SK-MEL-5 (cell line): ENCODE measurements around the gene FRMPD4. TPM values are rescaled to one million over a fixed set of nuclear protein-coding genes. Genes with fewer than 3 reads are reported as not detected.
"Not testable (repeated sequence)": the region's sequence is repeated elsewhere in the genome, so short reads cannot be mapped to it uniquely, and the experiment has no call there.

Source experiments
- DNase-seq: peaks from one replicate; pipeline ENCODE4 v3.0.0-alpha.2; 2016; ENCODE audit warnings: low read depth, low spot score
- in situ Hi-C: cut with HindIII; loops from 2 replicates; pipeline ENCODE4 v1.10.0; 2016; ENCODE audit warnings: low sequenced_read_pairs, high pct_unique_total_duplicates, low pct_unique_long_range_greater_than_20kb
- total RNA-seq: library from RNA; depleted of rRNA; stranded (reverse); fragments of >200 nt; shearing (Covaris generic); gene quantifications from 2 replicates; pipeline ENCODE4 v1.2.3, GENCODE V29; 2014

Gene FRMPD4
- total RNA-seq, 1 experiment from 2014 or later: not detected

DNA sequence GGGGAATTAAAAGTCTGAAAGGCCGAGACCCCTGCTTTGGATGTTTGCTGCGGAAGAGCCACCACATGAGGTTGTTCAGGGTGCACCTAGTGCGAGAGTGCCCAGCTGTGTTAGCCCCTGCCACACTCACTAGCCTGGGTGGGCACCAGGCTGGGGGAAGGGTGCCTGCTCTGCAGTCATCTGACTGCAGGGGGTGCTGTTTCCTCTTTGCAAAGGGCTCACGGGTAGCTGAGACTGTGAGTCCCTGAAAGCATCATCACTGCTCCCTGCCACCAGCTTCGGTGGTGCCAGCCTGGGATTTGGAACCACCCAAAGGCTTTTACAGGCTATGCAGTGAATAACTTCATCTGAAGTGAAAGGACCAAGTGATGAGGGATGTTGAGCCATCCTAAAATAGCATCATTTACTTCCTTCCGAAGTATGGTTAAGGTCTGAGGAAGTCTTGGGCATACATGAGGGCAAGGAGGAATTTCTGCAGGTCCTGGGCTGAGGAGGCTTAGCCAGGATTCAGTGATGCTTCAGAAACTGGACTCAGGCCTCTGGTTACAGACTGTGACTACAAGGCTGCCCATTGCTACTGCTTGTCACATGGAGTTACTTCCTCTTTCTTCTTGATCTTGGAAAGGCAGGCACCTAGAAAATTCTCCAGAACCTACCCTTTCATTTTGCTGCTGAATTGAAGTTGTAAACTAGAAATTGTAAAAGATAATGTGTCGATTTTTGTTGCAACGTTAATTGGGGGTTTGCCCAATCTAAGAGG is 359.7 kb downstream of the FRMPD4 start:
- in situ Hi-C loops: no loop called here
- peak; percentile 43 for DNase-seq

DNA sequence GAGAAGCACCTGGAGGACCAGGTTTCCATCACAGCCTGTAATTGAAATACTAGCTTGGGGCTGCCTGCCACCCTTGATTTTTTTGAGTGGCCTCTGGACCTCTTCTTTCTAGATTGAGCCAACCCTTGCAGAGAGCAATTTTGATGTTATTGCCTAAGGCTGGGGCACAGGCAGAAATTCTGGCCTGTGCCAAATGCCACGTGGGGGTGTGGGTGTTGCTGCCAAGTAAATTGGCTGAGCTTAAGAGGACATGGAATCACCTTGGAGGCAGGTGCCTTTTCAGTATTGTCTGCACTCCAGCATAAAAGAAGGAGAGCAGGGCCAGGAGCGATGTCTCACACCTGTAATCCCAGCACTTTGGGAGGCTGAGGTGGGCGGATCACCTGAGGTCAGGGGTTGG is 366.9 kb downstream of the FRMPD4 start:
- in situ Hi-C loops: no loop called here
- DNase-seq: no peak

DNA sequence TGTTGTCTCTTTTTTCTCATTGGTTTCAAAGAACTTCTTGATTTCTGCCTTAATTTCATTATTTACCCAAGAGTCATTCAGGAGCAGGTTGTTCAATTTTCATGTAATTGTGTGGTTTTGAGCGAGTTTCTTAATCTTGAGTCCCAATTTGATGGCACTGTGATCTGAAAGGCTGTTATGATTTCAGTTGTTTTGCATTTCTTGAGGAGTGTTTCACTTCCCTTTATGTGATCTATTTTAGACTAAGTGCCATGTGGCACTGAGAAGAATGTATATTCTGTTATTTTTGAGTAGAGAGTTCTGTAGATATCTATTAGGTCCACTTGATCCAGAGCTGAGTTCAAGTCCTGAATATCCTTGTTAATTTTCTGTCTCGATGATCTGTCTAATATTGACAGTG is 377.1 kb downstream of the FRMPD4 start:
- in situ Hi-C loops, DNase-seq: not testable (repeated sequence)

DNA sequence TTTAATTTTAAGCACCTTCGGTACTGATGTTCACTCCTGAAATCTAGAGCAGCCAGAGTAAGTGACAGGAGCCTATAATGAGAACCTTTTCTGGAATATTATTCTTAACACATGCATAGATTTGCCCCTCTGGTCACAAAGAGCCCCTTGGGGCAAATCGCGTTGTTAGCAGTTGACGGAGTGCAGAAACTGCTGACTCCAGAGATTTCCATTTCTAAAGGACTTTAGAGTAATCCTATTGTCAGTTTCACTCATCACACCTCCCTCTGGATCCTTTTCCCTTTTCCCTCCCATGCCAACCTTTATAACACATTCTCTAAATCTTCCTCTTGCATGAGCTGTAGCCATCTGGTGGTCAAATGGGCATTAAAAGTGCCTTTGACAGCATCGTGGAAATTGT is 388.0 kb downstream of the FRMPD4 start:
- in situ Hi-C loops: no loop called here

DNA sequence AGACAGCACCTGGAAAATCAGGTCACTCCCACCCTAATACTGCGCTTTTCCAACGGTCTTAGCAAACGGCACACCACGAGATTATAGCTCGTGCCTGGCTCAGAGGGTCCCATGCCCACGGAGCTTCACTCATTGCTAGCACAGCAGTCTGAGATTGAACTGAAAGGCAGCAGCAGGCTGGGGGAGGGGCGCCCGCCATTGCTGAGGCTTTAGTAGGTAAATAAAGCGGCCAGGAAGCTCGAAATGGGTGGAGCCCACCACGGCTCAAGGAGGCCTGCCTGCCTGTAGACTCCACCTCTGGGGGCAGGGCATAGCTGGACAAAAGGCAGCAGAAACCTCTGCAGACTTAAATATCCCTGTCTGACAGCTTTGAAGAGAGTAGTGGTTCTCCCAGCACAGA is 399.8 kb downstream of the FRMPD4 start:
- DNase-seq, in situ Hi-C loops: not testable (repeated sequence)

More for the DNA sequence above, 388.0 kb downstream of the FRMPD4 start:
- no peak for DNase-seq

DNA sequence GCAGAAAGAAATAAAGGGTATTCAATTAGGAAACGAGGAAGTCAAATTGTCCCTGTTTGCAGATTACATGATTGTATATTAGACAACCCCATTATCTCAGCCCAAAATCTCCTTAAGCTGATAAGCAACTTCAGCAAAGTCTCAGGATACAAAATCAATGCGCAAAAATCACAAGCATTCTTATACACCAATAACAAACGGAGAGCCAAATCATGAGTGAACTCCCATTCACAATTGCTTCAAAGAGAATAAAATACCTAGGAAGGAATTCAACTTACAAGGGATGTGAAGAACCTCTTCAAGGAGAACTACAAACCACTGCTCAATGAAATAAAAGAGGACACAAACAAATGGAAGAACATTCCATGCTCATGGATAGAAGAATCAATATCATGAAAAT is 404.0 kb downstream of the FRMPD4 start:
- in situ Hi-C loops, DNase-seq: not testable (repeated sequence)

DNA sequence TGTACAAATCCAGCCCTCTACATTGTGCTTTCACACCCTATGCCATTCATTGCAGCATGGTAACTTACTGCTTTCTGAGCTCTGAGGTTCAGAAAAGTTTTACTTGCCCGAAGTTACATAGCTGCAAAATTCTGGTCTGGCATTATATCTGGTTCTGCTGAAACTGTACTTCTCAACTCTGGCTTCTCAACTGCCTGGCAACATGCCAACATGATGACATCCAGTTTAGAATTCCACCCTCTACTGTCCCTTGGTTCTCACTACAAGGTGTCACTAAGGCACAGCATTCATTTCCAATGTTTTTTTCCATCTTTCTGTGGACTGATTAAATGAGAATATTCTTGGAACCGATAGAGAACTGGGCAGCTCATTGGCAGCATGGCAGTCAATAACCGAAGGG is 410.1 kb downstream of the FRMPD4 start:
- no peak for DNase-seq
- in situ Hi-C loops: no loop called here

DNA sequence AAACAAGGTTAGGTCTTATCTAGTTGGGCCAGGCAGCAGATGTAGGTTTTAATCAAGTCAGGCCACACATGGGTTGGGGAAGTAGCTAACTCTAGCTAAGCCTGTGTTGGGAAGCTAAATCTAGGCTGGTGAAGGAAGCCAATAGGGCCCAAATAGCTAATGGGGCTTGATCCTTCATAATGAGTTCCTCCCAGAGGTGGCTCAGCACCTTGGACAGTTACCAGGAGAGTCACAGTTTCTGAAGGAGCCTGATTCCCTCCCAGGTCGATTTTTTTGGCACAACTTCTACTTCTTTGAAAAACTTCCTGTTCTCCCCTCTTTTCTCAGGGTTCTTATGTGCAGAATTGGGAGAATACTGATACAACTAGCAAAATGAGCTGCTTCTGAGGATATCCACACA is 410.5 kb downstream of the FRMPD4 start:
- peak; percentile 29 for DNase-seq
- in situ Hi-C loops: no loop called here

DNA sequence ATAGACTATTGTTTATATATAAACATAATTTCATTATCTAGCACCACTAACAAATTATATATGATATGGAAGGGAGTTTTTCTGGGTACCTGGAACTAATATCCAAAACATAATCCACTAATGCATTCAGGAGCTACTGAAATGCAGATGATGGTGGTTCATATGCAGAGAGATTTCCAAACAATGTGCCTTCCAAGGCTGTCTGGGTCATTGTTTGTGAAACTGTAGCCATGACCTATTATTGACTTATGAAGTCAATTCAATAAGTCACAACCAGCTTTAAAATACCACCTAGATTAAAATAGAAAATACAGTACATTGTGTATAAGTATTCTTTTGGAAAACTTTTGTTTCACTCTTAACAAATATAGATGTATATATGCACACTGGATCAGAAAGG is 415.9 kb downstream of the FRMPD4 start:
- in situ Hi-C loops: no loop called here
- DNase-seq: no peak

DNA sequence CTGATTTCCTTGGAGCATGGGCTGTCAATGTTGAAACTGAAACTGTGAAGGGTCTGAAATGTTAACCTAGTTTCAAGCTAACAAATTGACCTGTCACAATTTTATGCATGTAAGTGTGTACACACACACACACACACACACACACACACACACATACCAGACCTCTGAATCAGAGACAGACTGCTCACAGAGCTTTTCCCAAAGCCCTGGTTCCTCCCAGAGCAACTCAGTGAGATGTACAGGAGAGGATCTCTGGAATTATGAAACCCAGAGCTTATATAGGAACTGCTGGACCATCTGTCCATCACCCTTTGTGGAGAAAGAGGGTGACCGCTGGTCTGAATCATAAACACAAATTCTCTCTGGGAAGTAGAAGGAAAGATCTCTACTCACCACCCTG is 424.8 kb downstream of the FRMPD4 start:
- in situ Hi-C loops: no loop called here
- no peak for DNase-seq

DNA sequence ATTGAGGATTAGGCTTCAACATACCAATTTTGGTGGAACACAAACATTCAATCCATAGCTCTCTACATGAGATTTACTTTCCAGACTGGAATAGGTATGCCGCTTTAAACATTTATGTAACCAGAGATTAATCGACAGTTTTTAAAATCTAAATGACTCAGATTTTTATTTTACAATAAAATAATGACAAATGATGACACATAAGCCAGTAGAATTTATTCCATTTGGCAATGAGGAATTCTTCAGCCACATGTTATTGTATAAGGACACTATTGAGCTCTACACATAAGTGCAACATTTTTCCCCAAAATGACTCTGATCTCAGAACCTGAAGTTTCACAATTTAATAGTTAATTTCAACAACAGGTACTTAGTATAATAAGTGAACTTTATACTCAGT is 425.9 kb downstream of the FRMPD4 start:
- no peak for DNase-seq
- in situ Hi-C loops: no loop called here

DNA sequence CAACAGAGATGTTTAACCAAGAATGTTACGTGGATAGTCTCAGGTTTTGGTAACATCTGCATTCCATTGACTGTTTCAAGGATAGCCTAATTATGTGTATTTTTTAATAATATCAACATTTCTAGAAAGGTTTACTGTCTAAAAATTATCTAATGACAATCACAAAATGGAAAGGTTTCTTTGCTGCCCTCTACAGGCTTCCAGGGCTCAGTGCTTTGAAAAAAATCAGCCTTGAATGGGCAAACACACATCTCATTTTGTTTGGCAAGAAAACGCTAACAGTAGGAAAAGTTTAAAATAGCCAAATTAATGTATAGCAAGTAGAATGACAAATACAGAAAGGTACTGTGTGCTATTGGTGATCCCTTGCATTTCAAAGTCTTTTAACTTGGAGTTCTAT is 429.6 kb downstream of the FRMPD4 start:
- peak; percentile 15 for DNase-seq
- in situ Hi-C loops: no loop called here

DNA sequence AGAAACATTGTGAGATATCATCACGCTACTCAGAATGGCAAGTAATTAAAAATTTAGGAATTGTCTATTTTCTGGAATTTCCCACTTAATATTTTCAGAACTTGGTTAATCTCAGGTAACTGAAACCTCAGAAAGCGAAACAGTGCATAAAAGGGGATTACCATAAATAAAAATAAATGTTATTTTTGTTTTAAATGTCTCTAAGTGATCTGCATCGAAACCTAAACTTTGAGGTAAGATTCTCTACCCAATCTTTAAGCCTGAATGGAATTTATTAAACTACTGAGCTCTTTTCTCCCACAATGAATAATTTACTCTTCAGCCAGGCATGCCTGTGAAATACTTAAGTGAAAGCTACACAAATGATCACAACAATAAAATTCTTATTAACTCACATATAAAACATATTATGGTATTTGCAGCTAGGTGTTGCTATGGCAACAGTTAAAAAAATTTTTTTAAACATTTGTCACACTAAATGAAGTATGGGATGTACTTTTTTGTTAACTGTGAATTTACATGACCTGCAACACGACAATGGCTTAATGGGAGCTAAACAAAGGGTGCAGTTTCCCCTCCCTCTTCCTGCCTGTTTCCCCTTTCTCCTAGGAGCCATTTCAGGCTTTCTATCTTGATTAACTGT is 432.7 kb downstream of the FRMPD4 start:
- DNase-seq: no peak
- in situ Hi-C loops: no loop called here

DNA sequence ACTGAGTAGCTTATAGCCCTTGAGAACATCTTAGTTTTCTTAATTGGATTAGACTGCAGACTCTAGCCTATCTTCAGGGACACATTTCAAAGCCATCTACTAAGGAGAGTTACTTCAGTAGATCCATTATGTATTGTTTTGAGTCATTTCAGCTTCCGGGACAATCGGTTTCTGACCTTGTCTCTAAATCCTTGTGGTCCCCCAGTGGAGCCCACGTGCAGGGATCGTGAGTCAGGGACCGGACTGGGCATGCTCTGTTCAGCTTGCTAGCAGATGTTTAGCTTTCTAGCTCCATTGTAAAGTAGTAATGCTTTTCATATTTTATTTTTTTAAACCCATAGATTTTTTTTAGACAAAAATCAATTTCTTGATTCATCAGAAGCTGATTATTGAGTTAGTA is 441.0 kb downstream of the FRMPD4 start:
- DNase-seq: peak; percentile 5
- in situ Hi-C loops: no loop called here

DNA sequence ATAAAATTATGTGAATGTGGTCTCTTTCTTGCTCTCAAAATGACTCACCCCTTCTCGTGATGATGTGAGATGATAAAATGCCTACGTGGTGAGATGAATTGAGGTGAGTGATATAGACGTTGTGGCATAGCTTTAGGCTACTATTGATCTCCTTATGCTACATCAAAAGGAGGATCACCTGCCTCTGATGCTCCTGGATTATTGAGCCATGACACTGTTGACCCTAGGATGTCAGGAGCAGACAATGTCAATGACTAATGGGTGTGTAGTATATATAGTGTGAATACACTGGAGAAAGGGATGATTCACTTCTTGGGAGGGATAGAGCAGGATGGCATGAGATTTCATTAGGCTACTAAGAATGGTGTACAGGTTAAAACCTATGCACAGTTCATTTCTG is 442.3 kb downstream of the FRMPD4 start:
- in situ Hi-C loops: no loop called here
- DNase-seq: peak; percentile 7

DNA sequence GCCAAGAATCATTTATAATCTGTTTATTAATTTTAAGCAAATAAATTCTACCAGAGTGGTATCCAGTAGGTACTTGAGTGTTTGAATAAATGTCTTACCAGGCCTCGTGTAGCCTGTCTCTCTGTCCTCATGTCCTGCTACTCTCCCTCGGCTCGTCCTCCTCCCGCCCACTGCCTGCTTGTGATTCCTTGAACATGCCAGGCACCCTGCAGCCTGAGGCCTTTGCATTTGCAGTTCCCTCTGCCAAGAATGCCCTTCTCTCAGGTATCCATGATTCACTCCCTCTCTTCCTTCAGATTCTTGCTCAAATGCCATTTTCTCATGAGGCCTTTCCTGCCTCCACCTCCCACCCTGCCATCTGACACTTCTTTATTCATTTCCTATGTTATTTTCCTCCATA is 443.3 kb downstream of the FRMPD4 start:
- no peak for DNase-seq
- in situ Hi-C loops: no loop called here

DNA sequence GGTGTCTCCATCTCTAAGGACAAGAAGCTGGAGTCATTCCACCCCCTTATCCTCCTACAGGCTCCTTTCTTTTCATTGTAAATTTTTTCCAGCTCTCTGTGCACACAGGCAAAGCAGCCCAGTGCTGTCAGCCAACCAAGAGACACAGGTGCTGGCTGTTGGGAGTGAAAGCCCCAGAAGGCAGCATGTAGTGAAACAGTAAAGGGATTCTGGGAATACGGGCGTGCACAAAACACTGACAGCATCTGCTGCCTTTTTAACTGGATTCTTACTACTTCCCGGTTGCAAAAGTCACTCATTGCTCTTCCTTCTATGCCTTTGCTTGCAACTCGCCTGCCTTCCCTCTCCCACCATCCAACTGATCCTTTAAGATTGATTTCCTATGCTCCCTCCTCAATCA is 444.4 kb downstream of the FRMPD4 start:
- DNase-seq: no peak
- in situ Hi-C loops: no loop called here

DNA sequence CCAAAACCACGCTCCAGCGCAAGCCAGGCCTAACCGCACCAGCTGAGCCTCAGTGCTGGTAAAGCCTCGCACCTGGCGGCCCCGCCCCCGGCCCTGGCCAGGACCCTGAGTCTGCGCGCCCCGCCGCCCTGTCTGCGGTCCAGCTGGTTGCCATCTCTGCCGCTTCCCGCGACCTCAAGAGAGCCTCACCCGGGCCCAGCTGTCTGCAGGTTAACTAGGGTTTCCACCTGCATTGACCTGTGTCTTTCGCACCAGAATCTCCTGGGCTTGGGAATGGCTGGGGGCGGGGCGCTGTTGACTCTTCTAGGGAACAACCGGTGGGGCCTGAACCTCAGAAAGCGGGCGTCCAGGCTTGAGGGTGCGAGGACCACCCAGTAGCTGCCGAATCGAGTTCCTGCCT is 445.3 kb downstream of the FRMPD4 start:
- no peak for DNase-seq
- in situ Hi-C loops: no loop called here

DNA sequence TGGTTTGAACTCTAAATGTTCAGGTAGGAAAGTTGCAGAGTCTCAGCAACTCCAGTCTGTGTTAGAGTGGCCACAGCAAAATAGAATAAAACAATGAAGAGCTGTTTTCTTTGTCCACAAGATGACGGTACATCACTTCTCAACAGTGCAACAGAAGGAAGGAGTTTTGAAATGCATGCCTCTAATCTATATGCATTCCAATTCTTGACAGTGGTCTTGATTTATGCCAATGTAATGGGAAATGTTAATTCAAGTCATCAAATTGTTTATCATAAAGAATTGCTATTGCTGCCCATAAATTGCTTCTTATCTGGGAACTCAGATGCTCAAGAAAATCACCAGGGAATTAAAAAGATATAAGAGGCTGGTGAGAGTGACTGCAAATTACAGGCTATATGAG is 457.4 kb downstream of the FRMPD4 start:
- in situ Hi-C loops: no loop called here
- DNase-seq: no peak
